CD14-positive monocyte (primary cell): Measurements from ENCODE around the gene AFF3. TPM values are rescaled to one million over a fixed set of nuclear protein-coding genes. Genes with fewer than 3 reads are reported as not detected.
"Not testable (repeated sequence)": the region's sequence is repeated elsewhere in the genome, so short reads cannot be mapped to it uniquely, and the experiment has no call there.

Experiments
- DNase-seq, 3 donors: peaks; one replicate each; pipeline ENCODE4 v3.0.0-alpha.2; 2011 to 2022
- H2AFZ ChIP-seq: 2 replicates; pipeline ENCODE4 v1.6.0; 2012; ENCODE audit warnings: mild to moderate bottlenecking, low read depth, low read length, inconsistent platforms; ENCODE audit not compliant: insufficient read depth, poor library complexity, severe bottlenecking
- H3K27ac ChIP-seq, 2 donors: 1 replicate in 1 of 2; 2 replicates in 1 of 2; pipeline ENCODE4 v1.5.1; 2012 to 2013; ENCODE audit warnings: low read length in 2 of 2, control low read depth in 1 of 2, inconsistent platforms in 1 of 2, low read depth in 1 of 2, mild to moderate bottlenecking in 1 of 2
- H3K27me3 ChIP-seq, 2 donors: one replicate each; pipeline versions ENCODE4 v1.6.0 to v1.6.1; 2011 to 2013; ENCODE audit warnings: low read length in 2 of 2; ENCODE audit not compliant: control insufficient read depth in 2 of 2, insufficient read depth in 2 of 2
- H3K36me3 ChIP-seq, 2 donors: replicated peaks in 1 of 2; 1 replicate in 1 of 2; 2 replicates in 1 of 2; pipeline versions ENCODE4 v1.5.1 to v1.6.1; 2012 to 2013; ENCODE audit warnings: low read length in 2 of 2, control low read depth in 1 of 2, inconsistent platforms in 1 of 2, mild to moderate bottlenecking in 1 of 2; ENCODE audit not compliant: insufficient read depth in 2 of 2, control insufficient read depth in 1 of 2
- H3K4me1 ChIP-seq, 2 donors: 1 replicate in 1 of 2; 2 replicates in 1 of 2; pipeline versions ENCODE4 v1.5.1 to v1.6.1; 2012 to 2013; ENCODE audit warnings: low read length in 2 of 2, control low read depth in 1 of 2, inconsistent platforms in 1 of 2, mild to moderate bottlenecking in 1 of 2, moderate library complexity in 1 of 2; ENCODE audit not compliant: insufficient read depth in 2 of 2, control insufficient read depth in 1 of 2
- H3K4me2 ChIP-seq: replicated peaks from 2 replicates; pipeline ENCODE3; 2012; ENCODE audit warnings: low read length, moderate library complexity, mild to moderate bottlenecking; ENCODE audit not compliant: poor library complexity, severe bottlenecking; ENCODE audit errors: extremely low read depth
- H3K4me3 ChIP-seq, 3 experiments: fragments of 200-600 bp in 1 of 3; sonication (generic) in 1 of 3; replicated peaks in 1 of 3; 1 replicate in 2 of 3; 2 replicates in 1 of 3; pipeline ENCODE4 v1.5.1; 2011 to 2013; ENCODE audit warnings: low read length in 3 of 3, mild to moderate bottlenecking in 3 of 3, control low read depth in 2 of 3, low read depth in 2 of 3, inconsistent platforms in 1 of 3, moderate library complexity in 1 of 3
- H3K79me2 ChIP-seq: 2 replicates; pipeline ENCODE4 v1.6.0; 2012; ENCODE audit warnings: mild to moderate bottlenecking, control low read depth, inconsistent platforms, low read length, moderate library complexity; ENCODE audit not compliant: insufficient read depth
- H3K9ac ChIP-seq: 2 replicates; pipeline ENCODE4 v1.6.0; 2017; ENCODE audit warnings: low read length, mild to moderate bottlenecking; ENCODE audit not compliant: insufficient read depth, poor library complexity, severe bottlenecking
- H3K9me3 ChIP-seq, 2 donors: replicated peaks in 1 of 2; 1 replicate in 1 of 2; 2 replicates in 1 of 2; pipeline versions ENCODE4 v1.5.1 to v1.6.1; 2012 to 2013; ENCODE audit warnings: low read length in 2 of 2, control low read depth in 1 of 2; ENCODE audit not compliant: control insufficient read depth in 1 of 2, insufficient read depth in 1 of 2
- H4K20me1 ChIP-seq: 2 replicates; pipeline ENCODE4 v1.6.0; 2012; ENCODE audit warnings: mild to moderate bottlenecking, low read length, control low read depth, moderate library complexity; ENCODE audit not compliant: insufficient read depth
- H3K27ac Mint-ChIP-seq, 7 donors: one replicate each; pipeline ENCODE4 v1.8.0; 2020; ENCODE audit warnings: mild to moderate bottlenecking in 7 of 7, mixed read lengths in 7 of 7, moderate library complexity in 6 of 7, inconsistent platforms in 2 of 7
- H3K27me3 Mint-ChIP-seq, 3 donors: one replicate each; pipeline ENCODE4 v1.8.0; 2021 to 2022; ENCODE audit warnings: low read depth in 3 of 3, mild to moderate bottlenecking in 3 of 3, mixed read lengths in 3 of 3, moderate library complexity in 3 of 3, inconsistent platforms in 1 of 3
- H3K36me3 Mint-ChIP-seq, 2 donors: one replicate each; pipeline ENCODE4 v1.8.0; 2020; ENCODE audit warnings: mixed read lengths in 2 of 2, inconsistent platforms in 1 of 2, mild to moderate bottlenecking in 1 of 2
- H3K4me1 Mint-ChIP-seq: one replicate; pipeline ENCODE4 v1.8.0; 2020; ENCODE audit warnings: mild to moderate bottlenecking, mixed read lengths
- H3K4me3 Mint-ChIP-seq, 2 donors: one replicate each; pipeline ENCODE4 v1.8.0; 2020; ENCODE audit warnings: mild to moderate bottlenecking in 2 of 2, mixed read lengths in 2 of 2, moderate library complexity in 1 of 2
- H3K9me3 Mint-ChIP-seq, 7 donors: one replicate each; pipeline ENCODE4 v1.8.0; 2020 to 2022; ENCODE audit warnings: mixed read lengths in 7 of 7, mild to moderate bottlenecking in 6 of 7, moderate library complexity in 6 of 7, inconsistent platforms in 2 of 7
- CTCF ChIP-seq: fragments of 200-600 bp; IDR thresholded peaks from one replicate; pipeline ENCODE4 v1.8.0; 2022; ENCODE audit warnings: antibody characterized with exemption, mild to moderate bottlenecking
- WGBS: methylation state at CpG from one replicate; pipeline ENCODE4 v1.1.5; 2013; ENCODE audit warnings: missing lambda C conversion rate; ENCODE audit not compliant: insufficient coverage; 5-methylcytosine and 5-hydroxymethylcytosine counted together
- intact Hi-C, 2 donors: fragments of 100-400 bp; cut with micrococcal nuclease; formaldehyde crosslinking; loops; one replicate each; pipeline versions ENCODE4 v1.15.0 to v1.15.1; 2023
- polyA plus RNA-seq, 3 donors: library from polyadenylated mRNA; depleted of rRNA in 1 of 3; unstranded in 2 of 3; stranded (reverse) in 1 of 3; fragments of 300-500 nt in 2 of 3; fragments of >200 nt in 1 of 3; fragmentation: Illumina TruSeq in 2 of 3; gene quantifications; 1 replicate in 2 of 3; 2 replicates in 1 of 3; pipeline ENCODE4 v1.2.3, GENCODE V29; 2012 to 2021

AFF3 gene
- polyA plus RNA-seq, 3 donors = 0.17 to 4.1 (median 0.49) TPM

- H4K20me1 ChIP-seq = no peaks in the 10 kb centered on the region
- Mint-ChIP-seq H3K4me1 (no peaks in the 10 kb centered on the region), H3K4me3 (no peak overlapping the region), H3K27ac (no peak overlapping the region), H3K36me3 (peaks cover 0 to 3% of the 10 kb centered on the region in 2 donors), H3K27me3 (peaks cover 0 to 4% (median 3%) of the 10 kb centered on the region in 3 donors), H3K9me3 (peaks cover 8 to 34% (median 26%) of the 10 kb centered on the region in 7 donors)
- no peak overlapping the region for H3K27ac ChIP-seq
- intact Hi-C loops = no loop called here
- no peak for TF ChIP-seq CTCF
- no peak overlapping the region for H2AFZ ChIP-seq
- H3K27me3 ChIP-seq = no peaks in the 10 kb centered on the region
- no peak overlapping the region for H3K4me2 ChIP-seq
- H3K79me2 ChIP-seq = no peaks in the 10 kb centered on the region
- H3K4me3 ChIP-seq = no peak overlapping the region
- DNase-seq = no peak
- no CpG with 5 or more reads among the region's 1 CpG for WGBS
- no peaks in the 10 kb centered on the region for H3K4me1 ChIP-seq
- peaks cover 4 to 21% of the 10 kb centered on the region in 2 donors for H3K9me3 ChIP-seq
- H3K9ac ChIP-seq = no peak overlapping the region
- H3K36me3 ChIP-seq = no peaks in the 10 kb centered on the region
Observed at GRCh38 chr2:100160396-100160795, 18.0 kb upstream of the AFF3 start.

DNA sequence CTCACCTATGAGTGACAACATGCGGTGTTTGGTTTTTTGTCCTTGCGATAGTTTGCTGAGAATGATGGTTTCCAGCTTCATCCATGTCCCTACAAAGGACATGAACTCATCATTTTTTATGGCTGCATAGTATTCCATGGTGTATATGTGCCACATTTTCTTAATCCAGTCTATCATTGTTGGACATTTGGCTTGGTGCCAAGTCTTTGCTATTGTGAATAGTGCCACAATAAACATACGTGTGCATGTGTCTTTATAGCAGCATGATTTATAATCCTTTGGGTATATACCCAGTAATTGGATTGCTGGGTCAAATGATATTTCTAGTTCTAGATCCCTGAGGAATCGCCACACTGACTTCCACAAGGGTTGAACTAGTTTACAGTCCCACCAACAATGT lies 9.4 kb upstream of the AFF3 start:
- H3K36me3 Mint-ChIP-seq, H3K27ac ChIP-seq, intact Hi-C loops, H2AFZ ChIP-seq, H3K27me3 Mint-ChIP-seq, H3K27me3 ChIP-seq, H3K79me2 ChIP-seq, H3K9me3 ChIP-seq, H3K27ac Mint-ChIP-seq, H3K4me3 Mint-ChIP-seq, H3K4me2 ChIP-seq, H3K36me3 ChIP-seq, H3K4me1 Mint-ChIP-seq, H4K20me1 ChIP-seq, H3K4me1 ChIP-seq, H3K4me3 ChIP-seq, DNase-seq, H3K9ac ChIP-seq: not testable (repeated sequence)
- no CpG with 5 or more reads among the region's 4 CpGs for WGBS
- peaks cover 2 to 15% (median 7%) of the 10 kb centered on the region in 7 donors for H3K9me3 Mint-ChIP-seq
